HG03521 (cell line): ENCODE results near the gene MYO19.
"Not testable (repeated sequence)": the region's sequence is repeated elsewhere in the genome, so short reads cannot be mapped to it uniquely, and the experiment has no call there.

ENCODE experiments used
- ATAC-seq: cut with Tn5 transposase; IDR thresholded peaks from one replicate; pipeline ENCODE4 v1.9.1; 2021; ENCODE audit warnings: mild to moderate bottlenecking, moderate library complexity; ENCODE audit not compliant: unreplicated experiment

MYO19 gene

GRCh38 chr17:36463916-36464764, 70.5 kb downstream of the MYO19 start:
- peak; percentile 56 for ATAC-seq

- no peak for ATAC-seq
These were observed 73.1 kb downstream of the MYO19 start for GRCh38 chr17:36461330-36462110.

- no peak for ATAC-seq
These were observed 74.3 kb downstream of the MYO19 start for GRCh38 chr17:36460265-36460937.

- no peak for ATAC-seq
These were observed 75.1 kb downstream of the MYO19 start for GRCh38 chr17:36459601-36460000.

- no peak for ATAC-seq
These were observed 75.6 kb downstream of the MYO19 start for GRCh38 chr17:36459045-36459444.

- ATAC-seq, result not testable (repeated sequence)
These were observed 77.0 kb downstream of the MYO19 start for GRCh38 chr17:36457701-36458100.

GRCh38 chr17:36452888-36453287, 81.8 kb downstream of the MYO19 start:
- ATAC-seq, result not testable (repeated sequence)

GRCh38 chr17:36449997-36450396, 84.7 kb downstream of the MYO19 start:
- not testable (repeated sequence) for ATAC-seq
